Liver (tissue), 9 donors: ENCODE measurements around the gene MAP3K15. TPM values are rescaled to one million over a fixed set of nuclear protein-coding genes. Genes with fewer than 3 reads are reported as not detected.
"Not testable (repeated sequence)": the region's sequence is repeated elsewhere in the genome, so short reads cannot be mapped to it uniquely, and the experiment has no call there.

ENCODE experiments used
- DNase-seq: peaks from one replicate; pipeline ENCODE4 v3.0.0-alpha.2; 2017; ENCODE audit warnings: low spot score
- H3K27ac ChIP-seq, 2 donors: one replicate each; pipeline ENCODE4 v1.7.0; 2013; ENCODE audit warnings: inconsistent platforms in 2 of 2, low read length in 2 of 2, control low read depth in 1 of 2, low read depth in 1 of 2, mild to moderate bottlenecking in 1 of 2
- H3K27me3 ChIP-seq, 4 donors: one replicate each; pipeline versions ENCODE4 v1.6.1 to v1.7.0; 2013; ENCODE audit warnings: low read length in 3 of 4, inconsistent platforms in 1 of 4, mild to moderate bottlenecking in 1 of 4, moderate library complexity in 1 of 4; ENCODE audit not compliant: control insufficient read depth in 4 of 4, insufficient read depth in 4 of 4
- H3K36me3 ChIP-seq, 4 donors: one replicate each; pipeline versions ENCODE4 v1.6.1 to v1.7.0; 2013; ENCODE audit warnings: low read length in 3 of 4, mild to moderate bottlenecking in 3 of 4, low read depth in 1 of 4, moderate library complexity in 1 of 4; ENCODE audit not compliant: control insufficient read depth in 4 of 4, insufficient read depth in 3 of 4
- H3K4me1 ChIP-seq, 4 donors: one replicate each; pipeline versions ENCODE4 v1.6.1 to v1.7.0; 2013; ENCODE audit warnings: low read length in 3 of 4, mild to moderate bottlenecking in 3 of 4, moderate library complexity in 1 of 4; ENCODE audit not compliant: control insufficient read depth in 4 of 4, insufficient read depth in 4 of 4
- H3K4me3 ChIP-seq, 3 donors: one replicate each; pipeline versions ENCODE4 v1.6.1 to v1.7.0; 2013; ENCODE audit warnings: low read length in 3 of 3, control low read depth in 1 of 3, low read depth in 1 of 3, mild to moderate bottlenecking in 1 of 3
- H3K9ac ChIP-seq, 2 donors: one replicate each; pipeline ENCODE4 v1.7.0; 2013; ENCODE audit warnings: low read length in 2 of 2, mild to moderate bottlenecking in 2 of 2, moderate library complexity in 2 of 2, control low read depth in 1 of 2, low read depth in 1 of 2
- H3K9me3 ChIP-seq, 4 donors: one replicate each; pipeline versions ENCODE4 v1.6.1 to v1.7.0; 2013; ENCODE audit warnings: low read length in 3 of 4; ENCODE audit not compliant: control insufficient read depth in 4 of 4
- EGR1 ChIP-seq, 2 donors: IDR thresholded peaks; 2 replicates each; pipeline ENCODE4 v1.6.1; 2016 to 2018; ENCODE audit warnings: antibody characterized with exemption in 2 of 2, low read depth in 2 of 2
- GABPA ChIP-seq, 2 donors: IDR thresholded peaks in 1 of 2; conservative IDR thresholded peaks in 1 of 2; 2 replicates each; pipeline ENCODE4 v1.6.1; 2016; ENCODE audit warnings: antibody characterized with exemption in 2 of 2, mild to moderate bottlenecking in 1 of 2, moderate library complexity in 1 of 2
- HNF4A ChIP-seq, 2 donors: conservative IDR thresholded peaks; 2 replicates each; pipeline ENCODE4 v1.6.1; 2016; ENCODE audit warnings: antibody characterized with exemption in 2 of 2, mild to moderate bottlenecking in 2 of 2
- HNF4G ChIP-seq: IDR thresholded peaks from 2 replicates; pipeline ENCODE4 v1.6.1; 2016; ENCODE audit warnings: antibody characterized with exemption
- NR2F2 ChIP-seq: IDR thresholded peaks from 2 replicates; pipeline ENCODE4 v1.6.1; 2016; ENCODE audit warnings: antibody characterized with exemption
- RXRA ChIP-seq, 2 donors: IDR thresholded peaks; 2 replicates each; pipeline ENCODE4 v1.6.1; 2017 to 2018; ENCODE audit warnings: antibody characterized with exemption in 2 of 2, mild to moderate bottlenecking in 1 of 2
- SP1 ChIP-seq: IDR thresholded peaks from 2 replicates; pipeline ENCODE4 v1.6.1; 2018; ENCODE audit warnings: antibody characterized with exemption, mild to moderate bottlenecking
- TAF1 ChIP-seq: conservative IDR thresholded peaks from 2 replicates; pipeline ENCODE4 v1.6.1; 2016; ENCODE audit warnings: antibody characterized with exemption, mild to moderate bottlenecking
- YY1 ChIP-seq: IDR thresholded peaks from 2 replicates; pipeline ENCODE4 v1.6.1; 2016; ENCODE audit warnings: antibody characterized with exemption, mild to moderate bottlenecking
- WGBS: extraction: QIAGEN DNeasy Blood & Tissue Kit; methylation state at CpG from one replicate; pipeline ENCODE4 v1.1.7; 2013; 5-methylcytosine and 5-hydroxymethylcytosine counted together
- polyA plus RNA-seq, 2 donors: library from polyadenylated mRNA; stranded (reverse) in 1 of 2; unstranded in 1 of 2; fragments of 200-250 nt in 1 of 2; fragments of >200 nt in 1 of 2; fragmentation: Nextera tagmentation in 1 of 2; extraction: Ambion mirVana in 1 of 2; gene quantifications; one replicate each; pipeline versions ENCODE4 v1.2.1 to v1.2.3, GENCODE V29; 2013 to 2015
- total RNA-seq, 2 donors: library from RNA; depleted of rRNA; stranded (reverse); fragments of >200 nt; gene quantifications; one replicate each; pipeline ENCODE4 v1.2.3, GENCODE V29; 2014
- TF ChIP-seq, protein P1 (sequence below): fragments of 150-350 bp; IDR thresholded peaks from 2 replicates; pipeline ENCODE4 v1.5.1; 2017; ENCODE audit warnings: improper control_type of control experiment, low read depth, low read length; ENCODE audit not compliant: missing input control
- TF ChIP-seq, protein P2 (sequence below): IDR thresholded peaks from 2 replicates; pipeline ENCODE4 v1.6.1; 2016; ENCODE audit warnings: antibody characterized with exemption
- TF ChIP-seq, protein P3 (sequence below): IDR thresholded peaks from 2 replicates; pipeline ENCODE4 v1.6.1; 2016; ENCODE audit warnings: antibody characterized with exemption
- TF ChIP-seq, protein P4 (sequence below): IDR thresholded peaks from 2 replicates; pipeline ENCODE4 v1.6.1; 2016; ENCODE audit warnings: antibody characterized with exemption, mild to moderate bottlenecking
- donor health status: healthy.
- donor health status: healthy.
- donor health status: healthy.
- donor health status: healthy.
- donor health status: healthy.

The MAP3K15 gene
- total and polyA plus RNA-seq, 4 donors, result 0.09 to 0.28 TPM; not detected in 2

DNA sequence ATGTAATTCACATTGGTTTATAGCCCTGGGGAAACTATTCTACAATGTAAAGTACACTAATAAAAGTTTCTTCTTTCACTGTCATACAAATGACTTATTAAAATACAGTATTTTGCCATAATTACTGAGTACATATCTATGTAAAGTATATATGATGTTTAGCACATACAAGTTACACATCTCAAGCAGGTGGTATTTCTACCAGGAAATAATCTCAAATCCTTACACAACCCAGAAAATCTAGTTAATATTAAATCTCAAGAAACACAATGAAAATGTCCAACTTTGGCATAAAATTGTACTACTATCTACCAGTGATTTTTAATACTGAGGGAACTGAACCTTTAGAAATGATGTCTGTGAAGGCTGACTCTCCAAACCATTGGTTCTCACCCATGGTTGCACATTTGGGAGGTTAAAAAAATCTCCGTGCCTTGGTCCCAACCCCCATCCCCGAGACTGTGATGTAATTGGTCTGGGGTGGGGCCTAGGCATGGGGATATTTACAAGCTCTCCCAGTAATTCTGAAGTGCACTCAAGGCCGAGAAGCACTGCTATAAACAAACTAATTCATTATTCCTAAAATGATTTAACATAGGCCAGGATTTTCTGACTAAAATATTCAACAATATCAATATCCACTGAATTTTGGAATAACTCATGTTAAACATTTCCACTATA lies 27.6 kb downstream of the MAP3K15 start:
- H3K9me3 ChIP-seq, result no peaks in the 10 kb centered on the region
- no peak overlapping the region for H3K4me3 ChIP-seq
- H3K9ac ChIP-seq, result no peak overlapping the region
- H3K36me3 ChIP-seq, result no peaks in the 10 kb centered on the region
- no peak for DNase-seq
- H3K4me1 ChIP-seq, result no peaks in the 10 kb centered on the region
- H3K27me3 ChIP-seq, result no peaks in the 10 kb centered on the region
- WGBS, result 74% methylated on average over 3 of the region's 3 CpGs
- H3K27ac ChIP-seq, result no peak overlapping the region
- TF ChIP-seq TAF1, result no peak
- TF ChIP-seq, protein P1, sequence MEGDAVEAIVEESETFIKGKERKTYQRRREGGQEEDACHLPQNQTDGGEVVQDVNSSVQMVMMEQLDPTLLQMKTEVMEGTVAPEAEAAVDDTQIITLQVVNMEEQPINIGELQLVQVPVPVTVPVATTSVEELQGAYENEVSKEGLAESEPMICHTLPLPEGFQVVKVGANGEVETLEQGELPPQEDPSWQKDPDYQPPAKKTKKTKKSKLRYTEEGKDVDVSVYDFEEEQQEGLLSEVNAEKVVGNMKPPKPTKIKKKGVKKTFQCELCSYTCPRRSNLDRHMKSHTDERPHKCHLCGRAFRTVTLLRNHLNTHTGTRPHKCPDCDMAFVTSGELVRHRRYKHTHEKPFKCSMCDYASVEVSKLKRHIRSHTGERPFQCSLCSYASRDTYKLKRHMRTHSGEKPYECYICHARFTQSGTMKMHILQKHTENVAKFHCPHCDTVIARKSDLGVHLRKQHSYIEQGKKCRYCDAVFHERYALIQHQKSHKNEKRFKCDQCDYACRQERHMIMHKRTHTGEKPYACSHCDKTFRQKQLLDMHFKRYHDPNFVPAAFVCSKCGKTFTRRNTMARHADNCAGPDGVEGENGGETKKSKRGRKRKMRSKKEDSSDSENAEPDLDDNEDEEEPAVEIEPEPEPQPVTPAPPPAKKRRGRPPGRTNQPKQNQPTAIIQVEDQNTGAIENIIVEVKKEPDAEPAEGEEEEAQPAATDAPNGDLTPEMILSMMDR, result no peak
- no peak for TF ChIP-seq HNF4A (conservative IDR thresholded peaks at IDR 0.05)
- no peak for TF ChIP-seq EGR1 (IDR thresholded peaks at IDR 0.05; ENCODE audit: low read depth in 2 of 2)
- TF ChIP-seq GABPA (IDR thresholded peaks at IDR 0.05 in 1 of 2, conservative IDR thresholded peaks at IDR 0.05 in 1 of 2), result no peak
- no peak for TF ChIP-seq NR2F2
- TF ChIP-seq, protein P2, sequence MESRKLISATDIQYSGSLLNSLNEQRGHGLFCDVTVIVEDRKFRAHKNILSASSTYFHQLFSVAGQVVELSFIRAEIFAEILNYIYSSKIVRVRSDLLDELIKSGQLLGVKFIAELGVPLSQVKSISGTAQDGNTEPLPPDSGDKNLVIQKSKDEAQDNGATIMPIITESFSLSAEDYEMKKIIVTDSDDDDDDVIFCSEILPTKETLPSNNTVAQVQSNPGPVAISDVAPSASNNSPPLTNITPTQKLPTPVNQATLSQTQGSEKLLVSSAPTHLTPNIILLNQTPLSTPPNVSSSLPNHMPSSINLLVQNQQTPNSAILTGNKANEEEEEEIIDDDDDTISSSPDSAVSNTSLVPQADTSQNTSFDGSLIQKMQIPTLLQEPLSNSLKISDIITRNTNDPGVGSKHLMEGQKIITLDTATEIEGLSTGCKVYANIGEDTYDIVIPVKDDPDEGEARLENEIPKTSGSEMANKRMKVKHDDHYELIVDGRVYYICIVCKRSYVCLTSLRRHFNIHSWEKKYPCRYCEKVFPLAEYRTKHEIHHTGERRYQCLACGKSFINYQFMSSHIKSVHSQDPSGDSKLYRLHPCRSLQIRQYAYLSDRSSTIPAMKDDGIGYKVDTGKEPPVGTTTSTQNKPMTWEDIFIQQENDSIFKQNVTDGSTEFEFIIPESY, result no peak
- TF ChIP-seq HNF4G, result no peak
- TF ChIP-seq, protein P3, sequence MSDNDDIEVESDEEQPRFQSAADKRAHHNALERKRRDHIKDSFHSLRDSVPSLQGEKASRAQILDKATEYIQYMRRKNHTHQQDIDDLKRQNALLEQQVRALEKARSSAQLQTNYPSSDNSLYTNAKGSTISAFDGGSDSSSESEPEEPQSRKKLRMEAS, result no peak
- no peak for TF ChIP-seq YY1

DNA sequence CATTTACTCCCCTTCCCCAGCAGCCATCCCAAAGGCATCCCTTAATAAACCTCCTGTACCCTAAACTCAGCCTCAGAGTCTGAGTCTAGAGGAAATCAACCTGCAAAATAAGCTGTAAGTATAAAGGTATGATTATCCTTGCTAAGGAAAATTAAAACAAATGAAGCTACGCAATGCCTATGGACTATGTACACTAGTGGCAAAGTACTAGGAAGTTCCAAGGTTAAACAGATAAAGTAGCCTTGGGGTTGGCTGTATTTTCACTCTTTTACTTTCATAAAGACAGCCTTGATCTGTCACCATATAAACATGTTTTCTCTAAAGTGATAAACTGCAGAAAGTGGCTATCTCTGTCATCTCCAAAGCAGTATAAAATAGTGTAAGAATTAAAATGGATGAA lies 35.9 kb downstream of the MAP3K15 start:
- TF ChIP-seq HNF4A (conservative IDR thresholded peaks at IDR 0.05) (no peak), SP1 (no peak), RXRA (IDR thresholded peaks at IDR 0.05) (no peak), TAF1 (no peak), HNF4G (no peak), YY1 (no peak)
- TF ChIP-seq, protein P4, sequence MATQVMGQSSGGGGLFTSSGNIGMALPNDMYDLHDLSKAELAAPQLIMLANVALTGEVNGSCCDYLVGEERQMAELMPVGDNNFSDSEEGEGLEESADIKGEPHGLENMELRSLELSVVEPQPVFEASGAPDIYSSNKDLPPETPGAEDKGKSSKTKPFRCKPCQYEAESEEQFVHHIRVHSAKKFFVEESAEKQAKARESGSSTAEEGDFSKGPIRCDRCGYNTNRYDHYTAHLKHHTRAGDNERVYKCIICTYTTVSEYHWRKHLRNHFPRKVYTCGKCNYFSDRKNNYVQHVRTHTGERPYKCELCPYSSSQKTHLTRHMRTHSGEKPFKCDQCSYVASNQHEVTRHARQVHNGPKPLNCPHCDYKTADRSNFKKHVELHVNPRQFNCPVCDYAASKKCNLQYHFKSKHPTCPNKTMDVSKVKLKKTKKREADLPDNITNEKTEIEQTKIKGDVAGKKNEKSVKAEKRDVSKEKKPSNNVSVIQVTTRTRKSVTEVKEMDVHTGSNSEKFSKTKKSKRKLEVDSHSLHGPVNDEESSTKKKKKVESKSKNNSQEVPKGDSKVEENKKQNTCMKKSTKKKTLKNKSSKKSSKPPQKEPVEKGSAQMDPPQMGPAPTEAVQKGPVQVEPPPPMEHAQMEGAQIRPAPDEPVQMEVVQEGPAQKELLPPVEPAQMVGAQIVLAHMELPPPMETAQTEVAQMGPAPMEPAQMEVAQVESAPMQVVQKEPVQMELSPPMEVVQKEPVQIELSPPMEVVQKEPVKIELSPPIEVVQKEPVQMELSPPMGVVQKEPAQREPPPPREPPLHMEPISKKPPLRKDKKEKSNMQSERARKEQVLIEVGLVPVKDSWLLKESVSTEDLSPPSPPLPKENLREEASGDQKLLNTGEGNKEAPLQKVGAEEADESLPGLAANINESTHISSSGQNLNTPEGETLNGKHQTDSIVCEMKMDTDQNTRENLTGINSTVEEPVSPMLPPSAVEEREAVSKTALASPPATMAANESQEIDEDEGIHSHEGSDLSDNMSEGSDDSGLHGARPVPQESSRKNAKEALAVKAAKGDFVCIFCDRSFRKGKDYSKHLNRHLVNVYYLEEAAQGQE, result no peak
- Histone ChIP-seq H3K9ac (no peak overlapping the region), H3K36me3 (no peaks in the 10 kb centered on the region), H3K9me3 (no peaks in the 10 kb centered on the region), H3K27me3 (no peaks in the 10 kb centered on the region), H3K27ac (no peak overlapping the region), H3K4me3 (no peak overlapping the region), H3K4me1 (no peaks in the 10 kb centered on the region)
- 93% methylated on average over 1 of the region's 1 CpG for WGBS
- DNase-seq, result no peak

DNA sequence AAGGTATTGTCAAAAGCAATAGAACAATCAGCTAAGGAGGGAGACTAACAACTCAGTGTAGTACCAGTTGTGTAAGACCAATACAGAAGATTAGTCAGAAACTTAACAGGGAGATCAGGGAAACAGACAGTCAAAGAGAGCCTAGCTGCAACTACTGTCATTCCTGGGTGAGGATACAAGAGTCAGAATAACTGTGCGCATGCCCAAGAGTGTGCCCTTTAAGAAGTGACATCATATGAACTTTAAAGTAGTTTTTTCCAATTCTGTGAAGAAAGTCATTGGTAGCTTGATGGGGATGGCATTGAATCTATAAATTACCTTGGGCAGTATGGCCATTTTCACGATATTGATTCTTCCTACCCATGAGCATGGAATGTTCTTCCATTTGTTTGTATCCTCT lies 46.9 kb downstream of the MAP3K15 start:
- H3K27ac ChIP-seq, H3K36me3 ChIP-seq, DNase-seq, H3K9me3 ChIP-seq, H3K4me1 ChIP-seq, H3K9ac ChIP-seq, H3K27me3 ChIP-seq, H3K4me3 ChIP-seq: not testable (repeated sequence)
- 95% methylated on average over 1 of the region's 2 CpGs for WGBS
